IMR-90 (cell line): ENCODE results near the gene HRC.

Experiments used
- CHD1 ChIP-seq: IDR thresholded peaks from 2 replicates; pipeline ENCODE4 v1.6.1; 2012; ENCODE audit warnings: low read depth, low read length, improper control_type of control experiment
- FOS ChIP-seq: fragments of 150-350 bp; IDR thresholded peaks from 2 replicates; pipeline ENCODE4 v1.6.1; 2016; ENCODE audit warnings: low read depth, low read length
- MXI1 ChIP-seq: IDR thresholded peaks from 2 replicates; pipeline ENCODE4 v1.6.1; 2012; ENCODE audit warnings: low read depth, mild to moderate bottlenecking, low read length, moderate library complexity, borderline replicate concordance
- POLR2A ChIP-seq: IDR thresholded peaks from 2 replicates; pipeline ENCODE4 v1.6.1; 2012; ENCODE audit warnings: mild to moderate bottlenecking, low read depth, low read length
- RFX5 ChIP-seq: IDR thresholded peaks from 2 replicates; pipeline ENCODE4 v1.8.0; 2012; ENCODE audit warnings: low read depth, mild to moderate bottlenecking, low read length, moderate library complexity
- SMC3 ChIP-seq: fragments of 150-350 bp; IDR thresholded peaks from 2 replicates; pipeline ENCODE4 v1.6.1; 2016; ENCODE audit warnings: low read depth, mild to moderate bottlenecking, antibody characterized with exemption, low read length, moderate library complexity
- TF ChIP-seq, protein P1 (sequence below): conservative IDR thresholded peaks from 2 replicates; pipeline ENCODE4 v1.5.1; 2012; ENCODE audit warnings: mild to moderate bottlenecking, low read depth, low read length, improper control_type of control experiment

DNA sequence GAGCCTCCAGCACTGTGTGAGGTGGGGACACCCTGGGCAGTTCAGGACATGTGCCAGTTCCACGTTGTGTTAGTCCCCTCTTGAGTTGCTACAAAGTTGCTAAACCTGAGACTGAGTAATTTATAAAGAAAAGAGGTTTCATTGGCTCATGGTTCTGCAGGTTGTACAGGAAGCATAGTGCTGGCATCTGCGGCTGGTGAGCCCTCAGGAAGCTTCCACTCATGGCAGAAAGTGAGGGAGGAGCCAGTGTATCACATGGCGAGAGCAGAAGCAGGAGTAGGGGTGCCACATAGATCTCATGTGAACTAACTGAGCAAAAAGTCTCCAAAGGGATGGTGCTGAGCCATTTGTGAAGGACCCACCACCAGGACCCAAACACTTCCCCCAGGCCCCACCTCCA lies 35.6 kb upstream of the HRC start:
- TF ChIP-seq POLR2A = no peak
- TF ChIP-seq SMC3 = no peak
- TF ChIP-seq, protein P1, sequence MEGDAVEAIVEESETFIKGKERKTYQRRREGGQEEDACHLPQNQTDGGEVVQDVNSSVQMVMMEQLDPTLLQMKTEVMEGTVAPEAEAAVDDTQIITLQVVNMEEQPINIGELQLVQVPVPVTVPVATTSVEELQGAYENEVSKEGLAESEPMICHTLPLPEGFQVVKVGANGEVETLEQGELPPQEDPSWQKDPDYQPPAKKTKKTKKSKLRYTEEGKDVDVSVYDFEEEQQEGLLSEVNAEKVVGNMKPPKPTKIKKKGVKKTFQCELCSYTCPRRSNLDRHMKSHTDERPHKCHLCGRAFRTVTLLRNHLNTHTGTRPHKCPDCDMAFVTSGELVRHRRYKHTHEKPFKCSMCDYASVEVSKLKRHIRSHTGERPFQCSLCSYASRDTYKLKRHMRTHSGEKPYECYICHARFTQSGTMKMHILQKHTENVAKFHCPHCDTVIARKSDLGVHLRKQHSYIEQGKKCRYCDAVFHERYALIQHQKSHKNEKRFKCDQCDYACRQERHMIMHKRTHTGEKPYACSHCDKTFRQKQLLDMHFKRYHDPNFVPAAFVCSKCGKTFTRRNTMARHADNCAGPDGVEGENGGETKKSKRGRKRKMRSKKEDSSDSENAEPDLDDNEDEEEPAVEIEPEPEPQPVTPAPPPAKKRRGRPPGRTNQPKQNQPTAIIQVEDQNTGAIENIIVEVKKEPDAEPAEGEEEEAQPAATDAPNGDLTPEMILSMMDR = no peak
- TF ChIP-seq CHD1 = no peak
- no peak for TF ChIP-seq RFX5
- no peak for TF ChIP-seq FOS
- no peak for TF ChIP-seq MXI1
